ENCODE measurements around the gene DMRTB1.

Gene DMRTB1

GRCh38 chr1:53435151-53435550, 24.0 kb upstream of the DMRTB1 start:
- no peak for DNase-seq (ENCODE audit: low read depth)

DNA sequence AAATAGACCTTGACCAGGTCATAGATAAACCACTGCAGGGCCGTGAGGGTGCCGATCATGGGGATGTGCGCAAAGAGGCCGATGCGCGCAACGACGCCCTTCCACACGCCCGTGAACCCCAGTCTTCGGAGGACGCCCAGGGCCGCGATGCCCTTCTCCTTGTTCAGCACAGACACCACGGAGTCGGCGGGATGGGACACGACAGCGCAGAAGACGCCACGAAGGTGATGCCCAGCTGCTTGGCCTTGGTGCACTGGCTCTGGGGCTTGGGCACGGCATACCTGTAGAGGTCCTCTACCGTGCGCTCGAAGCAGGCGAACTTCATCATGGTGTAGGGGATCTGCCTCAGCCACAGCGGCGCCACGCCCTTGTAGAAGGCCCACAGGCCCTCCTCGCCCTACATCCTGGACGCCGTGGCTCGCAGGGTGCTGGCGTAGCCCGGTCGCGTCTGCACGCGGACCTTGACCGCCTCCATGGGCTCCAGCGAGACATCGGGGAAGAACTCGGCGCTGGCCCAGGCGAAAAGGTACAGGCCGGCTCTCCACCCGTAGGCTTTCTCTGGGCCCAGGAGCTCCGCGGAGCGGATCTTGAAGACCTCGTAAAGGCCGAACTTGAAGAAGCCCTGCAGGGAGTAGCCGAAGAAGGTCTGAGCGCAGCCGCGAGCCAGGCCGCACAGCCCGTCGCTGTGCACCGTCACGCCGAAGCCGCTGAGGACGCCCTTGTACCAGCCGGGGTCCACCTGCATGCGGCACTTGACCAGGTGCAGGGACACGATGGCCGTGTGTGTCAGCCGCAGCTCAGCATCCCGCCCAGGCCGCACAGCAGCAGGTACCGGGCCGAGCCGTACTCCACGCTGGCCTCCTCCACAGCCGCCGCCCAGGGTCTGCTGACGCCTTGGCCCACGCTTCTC, 20.5 kb upstream of the DMRTB1 start:
- DNase-seq (ENCODE audit: low read depth), result no peak

- no peak for DNase-seq (ENCODE audit: low read depth)
Measured at GRCh38 chr1:53439337-53440207, 19.6 kb upstream of the DMRTB1 start.

- DNase-seq (ENCODE audit: low read depth), result no peak
Measured at GRCh38 chr1:53440633-53441032, 18.6 kb upstream of the DMRTB1 start.

- DNase-seq (ENCODE audit: low read depth), result no peak
Measured at GRCh38 chr1:53442299-53442698, 16.9 kb upstream of the DMRTB1 start.

DNA sequence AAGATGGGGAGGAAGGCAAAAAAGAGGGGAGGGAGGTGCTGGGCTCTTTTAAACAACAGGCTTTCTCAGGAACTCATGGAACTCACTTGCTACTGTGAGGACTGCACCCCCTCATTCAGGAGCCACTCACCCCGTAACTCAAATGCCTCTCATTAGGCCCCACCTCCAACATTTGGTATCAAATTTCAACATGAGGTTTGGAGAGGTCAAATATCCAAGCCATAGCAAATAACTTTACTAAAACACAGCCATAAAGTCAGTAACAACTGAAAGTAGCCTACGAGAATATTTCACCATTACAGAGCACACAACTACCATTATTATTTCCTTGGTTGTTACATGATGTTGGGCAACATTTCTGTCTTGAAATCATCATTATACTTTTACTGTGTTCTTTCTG, 13.1 kb upstream of the DMRTB1 start:
- DNase-seq (ENCODE audit: low read depth), result no peak

DNA sequence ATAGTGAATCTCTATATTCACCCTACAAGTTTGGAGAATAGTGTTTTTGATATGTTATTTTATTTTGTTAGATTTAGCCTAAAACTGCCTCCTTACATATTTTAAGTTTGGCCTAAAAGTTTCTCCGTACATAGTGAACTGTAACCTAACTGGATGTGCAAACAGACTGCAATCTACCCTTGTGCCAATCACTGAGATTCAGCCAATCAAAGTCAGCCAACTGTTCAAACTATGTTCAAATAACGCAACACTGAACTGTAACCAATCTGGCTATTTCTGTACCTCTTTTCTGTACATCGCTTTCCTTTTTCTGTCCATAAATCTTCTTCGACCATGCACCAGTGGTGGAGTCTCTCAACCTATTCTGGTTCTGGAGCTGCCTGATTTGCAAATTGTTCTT, 11.8 kb upstream of the DMRTB1 start:
- DNase-seq (ENCODE audit: low read depth), result no peak

DNA sequence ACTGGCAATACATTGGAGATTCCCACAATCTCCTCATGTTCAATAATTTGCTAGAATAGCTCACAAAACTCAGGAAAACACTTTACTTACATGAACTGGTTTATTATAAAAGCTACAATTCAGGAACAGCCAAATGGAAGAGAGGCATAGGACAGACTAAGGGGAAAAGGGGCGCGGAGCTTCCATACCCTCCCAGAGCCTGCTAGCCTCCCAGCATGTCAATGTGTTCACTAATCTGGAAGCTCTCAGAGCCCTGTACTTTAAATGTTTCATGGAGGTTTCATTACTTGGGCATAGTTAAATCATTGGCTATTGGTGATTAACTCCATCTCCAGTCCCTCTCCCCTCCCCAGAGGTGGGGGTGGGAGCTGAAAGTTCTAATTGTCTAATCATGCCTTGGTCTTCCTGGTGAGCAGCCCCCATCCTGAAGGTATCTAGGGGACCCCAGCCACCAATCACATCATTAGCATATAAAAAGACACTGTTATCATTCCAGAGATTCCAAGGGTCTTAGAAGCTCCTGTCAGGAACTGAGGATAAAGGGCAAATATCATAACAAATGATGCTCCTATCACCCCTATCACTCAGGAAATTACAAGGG, 10.9 kb upstream of the DMRTB1 start:
- DNase-seq (ENCODE audit: low read depth), result no peak

GRCh38 chr1:53449021-53449420, 10.2 kb upstream of the DMRTB1 start:
- DNase-seq (ENCODE audit: low read depth), result no peak

DNA sequence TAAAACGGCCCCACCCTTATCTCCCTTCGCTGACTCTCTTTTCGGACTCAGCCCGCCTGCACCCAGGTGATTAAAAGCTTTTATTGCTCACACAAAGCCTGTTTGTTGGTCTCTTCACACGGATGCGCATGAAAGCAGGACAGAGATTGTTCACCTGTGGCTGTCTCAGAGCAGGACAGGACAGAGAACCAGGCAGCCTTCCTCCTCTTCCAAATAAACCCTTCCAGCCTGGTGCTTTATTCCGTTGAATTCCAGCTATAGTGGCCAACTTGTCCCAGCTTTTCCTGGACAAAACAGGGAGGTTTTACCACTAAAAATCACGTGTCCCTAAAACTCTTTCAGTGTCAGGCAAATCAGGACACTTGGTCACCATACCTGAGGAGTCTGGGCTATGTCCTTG, 9.5 kb upstream of the DMRTB1 start:
- no peak for DNase-seq (ENCODE audit: low read depth)

- no peak for DNase-seq (ENCODE audit: low read depth)
Measured at GRCh38 chr1:53450225-53450624, 9.0 kb upstream of the DMRTB1 start.

- no peak for DNase-seq (ENCODE audit: low read depth)
Measured at GRCh38 chr1:53454019-53454418, 5.2 kb upstream of the DMRTB1 start.

DNA sequence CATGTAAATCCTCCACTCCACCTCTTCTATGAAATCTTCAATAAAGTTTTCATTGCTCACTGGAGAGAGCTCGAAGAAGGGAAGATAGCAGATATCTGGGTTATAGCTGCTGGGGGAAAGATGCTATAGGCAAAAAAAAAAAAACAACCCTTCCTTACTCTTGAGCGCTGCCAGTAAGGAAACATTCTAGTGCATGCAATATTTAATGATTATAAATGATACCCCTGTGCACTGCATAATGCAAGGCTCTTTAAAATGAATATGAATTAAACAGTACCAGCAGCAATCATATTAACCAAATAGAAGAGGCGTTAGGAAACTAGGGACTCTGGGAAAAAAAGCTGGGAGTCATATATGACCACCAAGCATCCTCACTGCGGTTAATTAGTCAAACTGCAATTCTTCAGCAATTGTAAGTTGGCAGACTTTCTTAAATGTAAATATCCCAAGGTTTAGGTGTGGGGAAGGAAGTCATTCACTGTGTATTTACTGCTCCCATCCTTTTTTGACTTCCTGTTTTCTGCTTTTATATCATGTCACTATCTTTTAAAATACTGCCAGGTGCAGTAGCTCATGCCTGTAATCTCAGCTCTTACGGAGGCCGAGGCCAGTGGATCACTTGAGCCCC, 3.7 kb upstream of the DMRTB1 start:
- no peak for DNase-seq (ENCODE audit: low read depth)

- DNase-seq (ENCODE audit: low read depth), result no peak
Measured at GRCh38 chr1:53458634-53459033, 565 bp upstream of the DMRTB1 start.

DNA sequence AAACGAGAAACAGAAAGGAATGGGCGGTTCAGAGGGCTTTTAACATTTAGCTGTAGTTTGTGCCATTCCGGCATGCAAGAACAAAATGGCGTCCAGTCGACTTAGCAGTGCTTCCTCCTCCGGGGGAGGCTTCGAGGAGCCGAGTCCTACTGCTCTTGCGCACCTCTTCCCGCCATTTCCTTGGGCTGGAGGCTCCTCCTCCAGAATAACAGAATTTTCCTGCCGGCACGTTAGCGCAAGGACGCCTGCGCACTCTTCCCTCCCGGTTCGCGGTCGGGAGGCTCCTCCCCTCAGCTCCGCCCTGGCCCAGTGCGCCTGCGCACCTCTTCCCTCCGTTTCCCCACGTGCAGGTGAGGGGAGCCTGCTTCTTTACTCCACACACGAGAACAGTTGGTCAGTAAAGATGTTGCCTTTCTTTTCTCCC, 1.0 kb downstream of the DMRTB1 start:
- DNase-seq (ENCODE audit: low read depth), result no peak

DNA sequence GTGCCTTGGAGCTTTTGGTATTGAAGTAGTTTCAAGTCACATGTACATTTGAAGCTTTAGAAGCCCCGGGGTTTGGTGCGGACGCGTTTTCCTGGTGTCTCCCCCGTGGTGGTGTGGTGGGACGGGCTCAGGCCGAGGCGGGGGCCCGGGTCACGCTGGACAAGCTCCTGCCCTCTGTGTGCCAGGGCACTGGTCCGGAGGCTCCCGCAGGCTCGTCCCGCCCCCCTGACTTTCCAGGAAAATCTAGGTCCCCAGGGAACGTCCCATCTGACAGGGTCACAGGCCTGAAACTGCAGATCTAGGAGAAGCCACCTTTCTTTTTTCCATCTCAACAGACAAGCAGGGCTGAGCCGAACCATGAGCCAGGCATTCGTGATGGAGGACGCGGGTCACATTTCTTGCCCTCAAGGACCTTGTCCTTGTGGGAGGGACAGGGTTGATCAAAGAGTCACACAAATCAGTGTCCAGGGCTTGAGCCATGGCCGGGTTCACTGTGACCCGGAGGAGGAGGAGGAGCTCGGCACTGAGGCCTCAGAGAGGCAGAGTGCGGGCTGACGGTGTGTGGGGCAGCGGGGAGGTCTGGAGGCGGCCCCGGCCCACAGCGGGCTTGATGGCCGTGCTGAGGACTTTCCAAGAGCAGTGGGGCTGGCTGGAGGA, 1.6 kb downstream of the DMRTB1 start:
- no peak for DNase-seq (ENCODE audit: low read depth)

GRCh38 chr1:53461323-53462044, 2.3 kb downstream of the DMRTB1 start:
- no peak for DNase-seq (ENCODE audit: low read depth)

DNA sequence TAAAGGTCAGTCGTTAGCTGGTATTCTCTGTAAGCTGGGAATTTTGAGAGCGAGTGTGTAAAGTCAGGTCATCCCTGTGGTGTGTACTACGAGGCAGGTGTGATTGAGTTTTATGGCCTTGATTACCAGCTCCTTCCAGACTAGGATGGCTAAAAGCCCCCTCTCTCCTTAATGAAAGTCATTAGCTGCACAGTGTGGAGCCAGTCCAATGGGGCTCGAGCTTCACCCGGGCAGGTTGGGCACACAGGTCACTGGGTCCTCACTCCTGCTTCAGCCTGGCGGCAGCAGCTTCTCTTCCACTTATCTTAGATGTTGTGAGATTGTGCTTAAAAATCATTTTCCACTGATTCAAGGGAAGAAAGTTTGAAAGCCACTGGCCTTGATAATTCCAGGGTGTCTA, 3.0 kb downstream of the DMRTB1 start:
- no peak for DNase-seq (ENCODE audit: low read depth)

DNA sequence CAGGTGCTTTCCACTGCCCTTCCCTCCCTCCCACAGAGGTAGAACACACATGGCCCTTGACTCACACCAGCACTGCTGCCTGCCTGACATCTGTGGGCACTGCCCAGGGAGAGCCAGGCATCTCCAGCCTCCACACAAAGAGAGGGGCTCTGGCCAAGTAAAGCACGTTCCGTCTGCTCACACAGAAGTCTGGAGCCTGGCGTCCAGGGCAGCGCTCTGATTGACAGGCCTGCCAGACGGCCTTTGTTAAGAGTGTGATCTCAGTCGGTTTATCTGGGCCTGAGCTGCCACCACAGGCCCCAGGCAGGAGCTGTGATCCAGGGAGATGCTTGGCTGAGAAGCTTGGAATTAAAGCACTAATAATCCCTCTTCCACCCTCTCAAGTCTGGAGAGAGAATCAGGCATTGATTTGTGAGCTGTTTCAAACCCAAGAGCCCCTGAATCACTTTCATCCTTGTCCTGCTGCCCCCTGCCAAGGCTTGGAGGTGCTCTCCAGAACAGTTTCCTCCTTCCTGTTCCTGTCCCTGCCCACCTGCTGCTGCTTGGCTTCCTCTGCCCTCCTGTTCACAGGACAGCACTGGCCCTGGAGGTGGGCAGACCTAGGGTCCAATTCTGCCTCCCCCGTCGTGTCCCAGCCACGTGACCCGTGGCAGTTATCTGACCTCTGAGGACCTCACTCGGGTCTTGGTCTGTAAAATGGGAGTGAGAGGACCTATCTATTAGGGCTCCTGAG, 3.7 kb downstream of the DMRTB1 start:
- DNase-seq (ENCODE audit: low read depth), result no peak
